Measurements from ENCODE around the gene S100A11.

S100A11 gene

DNA sequence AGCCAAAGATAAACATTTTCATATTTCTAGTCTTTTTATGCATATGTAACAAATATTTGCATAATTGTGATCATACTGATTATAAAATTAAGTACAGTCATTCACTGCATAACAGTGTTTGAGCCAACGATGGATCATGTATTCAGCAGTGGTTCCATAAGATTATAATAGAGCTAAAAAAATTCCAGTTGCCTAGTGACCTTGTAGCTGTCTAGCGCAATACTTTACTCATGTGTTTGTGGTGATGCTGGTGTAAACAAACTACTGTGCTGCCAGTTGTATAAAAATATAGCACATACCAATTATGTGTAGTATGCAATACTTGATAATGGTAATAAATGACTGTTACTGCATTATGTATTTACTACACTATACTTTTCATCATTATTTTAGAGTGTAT is 41.0 kb downstream of the S100A11 start:
- H3K4me3 ChIP-seq (ENCODE audit: low read depth, low read length) = no peak overlapping the region
- TF ChIP-seq, protein P1, sequence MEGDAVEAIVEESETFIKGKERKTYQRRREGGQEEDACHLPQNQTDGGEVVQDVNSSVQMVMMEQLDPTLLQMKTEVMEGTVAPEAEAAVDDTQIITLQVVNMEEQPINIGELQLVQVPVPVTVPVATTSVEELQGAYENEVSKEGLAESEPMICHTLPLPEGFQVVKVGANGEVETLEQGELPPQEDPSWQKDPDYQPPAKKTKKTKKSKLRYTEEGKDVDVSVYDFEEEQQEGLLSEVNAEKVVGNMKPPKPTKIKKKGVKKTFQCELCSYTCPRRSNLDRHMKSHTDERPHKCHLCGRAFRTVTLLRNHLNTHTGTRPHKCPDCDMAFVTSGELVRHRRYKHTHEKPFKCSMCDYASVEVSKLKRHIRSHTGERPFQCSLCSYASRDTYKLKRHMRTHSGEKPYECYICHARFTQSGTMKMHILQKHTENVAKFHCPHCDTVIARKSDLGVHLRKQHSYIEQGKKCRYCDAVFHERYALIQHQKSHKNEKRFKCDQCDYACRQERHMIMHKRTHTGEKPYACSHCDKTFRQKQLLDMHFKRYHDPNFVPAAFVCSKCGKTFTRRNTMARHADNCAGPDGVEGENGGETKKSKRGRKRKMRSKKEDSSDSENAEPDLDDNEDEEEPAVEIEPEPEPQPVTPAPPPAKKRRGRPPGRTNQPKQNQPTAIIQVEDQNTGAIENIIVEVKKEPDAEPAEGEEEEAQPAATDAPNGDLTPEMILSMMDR (conservative IDR thresholded peaks at IDR 0.05; ENCODE audit: low read depth, low read length) = no peak
- DNase-seq (ENCODE audit: low read depth) = no peak

DNA sequence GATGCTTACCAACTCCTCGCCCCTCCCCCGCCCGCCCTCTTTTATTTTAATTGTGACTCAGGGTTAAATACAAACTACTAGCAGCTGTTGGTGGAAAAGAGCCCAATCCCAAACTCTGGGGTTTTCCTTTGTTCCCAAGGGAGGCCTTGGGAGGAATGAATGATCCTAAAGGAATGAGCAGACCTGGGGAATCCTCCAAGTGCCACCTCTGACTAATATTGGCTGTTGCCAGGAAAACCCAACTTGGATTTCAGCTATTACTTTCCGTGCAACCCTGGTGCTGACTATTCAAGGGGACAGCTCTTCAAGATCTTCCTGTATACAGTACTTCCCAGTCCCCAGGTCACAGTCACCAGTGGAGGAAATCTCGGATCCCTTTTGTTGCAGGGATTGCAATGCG is 41.8 kb downstream of the S100A11 start:
- TF ChIP-seq, protein P1 (conservative IDR thresholded peaks at IDR 0.05; ENCODE audit: low read depth, low read length) = no peak
- peak; percentile 48 for DNase-seq (ENCODE audit: low read depth)
- H3K4me3 ChIP-seq (ENCODE audit: low read depth, low read length) = no peak overlapping the region

DNA sequence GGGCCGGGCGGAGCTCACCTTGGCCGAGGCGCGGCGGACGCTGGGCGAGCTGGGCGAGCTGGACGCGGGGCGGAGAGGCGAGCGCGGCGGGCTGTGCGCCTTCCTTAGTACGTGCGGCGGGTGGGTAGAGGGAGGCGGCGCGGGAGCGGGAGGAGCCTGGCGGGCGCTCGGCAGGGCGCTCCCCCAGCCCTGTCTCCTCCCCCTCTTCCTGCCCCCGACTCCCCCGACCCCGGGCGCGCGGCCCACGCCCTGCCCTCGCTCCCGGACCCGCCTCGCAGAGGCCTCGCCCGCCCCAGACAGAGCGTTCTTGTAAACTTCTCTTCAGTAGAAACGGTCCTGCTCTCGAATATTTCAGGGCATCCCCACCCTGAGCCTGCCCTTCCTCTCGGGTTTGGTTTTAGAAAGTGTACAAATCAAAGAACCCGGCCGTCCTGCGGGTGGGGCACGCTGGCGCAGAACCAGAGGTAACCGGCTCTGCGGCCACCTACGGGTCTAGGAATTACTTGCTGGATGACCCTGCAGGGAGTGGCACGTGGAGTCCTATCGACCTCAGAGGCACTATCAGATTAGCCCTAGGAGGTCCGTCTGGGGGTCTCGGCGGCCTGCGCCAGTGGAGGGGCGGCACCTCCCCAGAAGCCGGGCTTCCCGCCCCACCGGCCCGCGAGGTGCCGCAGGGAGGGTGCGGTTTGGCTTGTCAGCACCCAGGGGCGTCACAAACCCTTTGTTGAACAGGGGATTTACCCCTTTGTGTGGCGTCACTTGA is 42.9 kb downstream of the S100A11 start, which contains the start of gene S100A10:
Gene S100A10 (minus strand): TSS at position 126 of the 763 bp plus-strand sequence. CDS start 7,629 bp downstream, outside the sequence.
- peak within 1 kb of the TSS; percentile 81 for H3K4me3 ChIP-seq (ENCODE audit: low read depth, low read length)
- peak; percentile 68 for DNase-seq (ENCODE audit: low read depth)
- TF ChIP-seq, protein P1 (conservative IDR thresholded peaks at IDR 0.05; ENCODE audit: low read depth, low read length) = no peak

DNA sequence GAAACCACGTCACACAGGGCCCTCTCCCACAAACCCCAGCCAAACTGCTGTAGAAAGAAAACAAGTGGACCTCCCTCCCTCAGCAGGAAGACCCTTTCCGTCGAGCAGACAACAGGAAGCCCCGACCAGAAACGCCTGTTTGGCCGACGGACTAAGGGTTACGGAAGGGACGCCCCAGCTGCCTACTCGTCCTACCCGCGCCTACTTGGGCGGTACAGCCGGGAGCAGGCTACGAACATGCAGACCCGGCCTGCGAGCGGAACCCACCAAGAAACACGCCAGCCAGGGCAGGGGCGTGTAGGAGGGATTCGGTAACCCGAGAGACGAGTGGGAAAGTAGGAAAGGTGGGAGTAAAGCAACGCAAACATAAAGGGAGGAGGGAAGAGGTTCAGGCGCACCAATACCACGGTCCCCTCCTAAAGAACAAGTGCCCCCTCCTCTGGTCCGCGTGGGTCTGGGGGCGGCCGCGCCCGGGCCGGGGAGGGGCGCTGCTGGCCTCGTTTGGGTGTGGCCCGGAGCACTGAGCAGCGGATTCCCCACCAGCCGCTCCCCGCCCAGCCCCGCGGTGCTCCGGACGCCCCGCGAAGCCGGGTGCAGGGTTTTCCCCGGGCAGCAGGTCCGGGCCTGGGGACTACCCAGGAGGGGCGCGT is 43.6 kb downstream of the S100A11 start:
- peak overlapping the region; percentile 81 for H3K4me3 ChIP-seq (ENCODE audit: low read depth, low read length)
- DNase-seq (ENCODE audit: low read depth) = no peak
- TF ChIP-seq, protein P1 (conservative IDR thresholded peaks at IDR 0.05; ENCODE audit: low read depth, low read length) = no peak

DNA sequence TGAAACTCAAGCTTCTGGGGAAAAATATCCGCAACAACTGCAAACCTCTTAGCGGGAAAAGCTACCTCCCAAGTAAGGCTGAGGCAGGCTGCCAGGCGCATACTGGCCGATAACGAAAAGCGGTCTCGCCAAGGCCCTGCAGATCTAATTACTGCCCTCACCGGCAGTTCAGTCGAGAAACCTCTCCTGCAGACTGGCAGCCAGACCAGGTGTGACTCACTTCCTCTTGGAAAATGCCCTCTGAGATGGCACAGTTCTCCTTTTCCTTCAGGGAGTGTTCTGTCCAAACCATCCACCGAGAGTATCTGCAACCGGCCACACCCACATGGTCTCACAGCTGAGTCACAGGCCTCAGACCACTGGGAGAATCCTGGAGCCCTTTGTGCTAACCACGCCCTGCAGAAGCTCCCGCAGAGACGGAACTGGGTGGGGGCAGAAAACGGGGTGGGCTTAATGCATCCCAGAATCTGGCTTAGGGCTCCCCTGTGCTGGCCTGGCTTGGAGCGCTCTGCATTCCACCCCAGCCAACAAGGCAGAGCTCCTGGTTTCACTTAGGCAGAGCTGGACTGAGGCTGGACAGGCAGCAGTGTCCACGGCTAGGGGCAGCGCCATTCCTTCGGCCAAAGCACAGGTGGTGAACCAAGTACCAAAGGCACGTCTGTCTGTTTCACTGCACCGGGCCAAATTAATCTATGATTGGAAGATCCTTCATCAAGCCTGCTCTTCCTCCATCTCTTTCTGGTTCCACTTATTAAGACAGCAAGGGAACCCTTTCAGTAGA is 44.3 kb downstream of the S100A11 start:
- peak; percentile 83 for DNase-seq (ENCODE audit: low read depth)
- TF ChIP-seq, protein P1 (conservative IDR thresholded peaks at IDR 0.05; ENCODE audit: low read depth, low read length) = no peak
- H3K4me3 ChIP-seq (ENCODE audit: low read depth, low read length) = peak overlapping the region; percentile 81

DNA sequence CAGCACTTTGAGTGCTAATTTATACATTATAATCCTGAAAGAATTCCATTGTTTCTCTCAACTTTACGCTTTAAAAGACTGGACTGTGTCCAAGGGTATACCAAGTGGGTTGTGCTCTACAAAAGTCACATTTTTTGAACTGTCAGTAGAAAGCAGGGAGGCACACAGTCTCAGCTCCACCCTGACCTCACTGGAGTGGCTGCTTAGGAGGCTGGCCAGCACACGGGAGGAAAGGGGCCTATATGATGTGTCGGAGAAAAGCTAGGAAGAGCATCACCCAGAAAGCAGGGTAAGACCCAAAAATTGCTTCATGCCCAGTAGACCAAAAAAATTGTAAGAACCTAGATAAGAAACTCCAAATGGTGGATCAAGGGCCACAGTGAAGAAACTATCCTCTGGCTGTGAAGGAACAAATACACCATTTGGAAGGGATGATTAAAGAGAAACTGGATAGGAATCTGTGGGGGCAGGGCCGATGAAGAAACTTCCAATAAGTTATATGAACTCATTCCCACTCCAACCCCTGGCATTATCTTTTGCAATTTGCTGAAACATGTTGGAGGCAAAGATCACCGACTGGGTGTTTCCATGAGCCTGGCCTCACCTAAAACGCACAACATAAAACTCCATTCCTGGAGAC is 45.0 kb downstream of the S100A11 start:
- no peak for DNase-seq (ENCODE audit: low read depth)
- TF ChIP-seq, protein P1 (conservative IDR thresholded peaks at IDR 0.05; ENCODE audit: low read depth, low read length) = no peak

More for the DNA sequence above, 45.0 kb downstream of the S100A11 start:
- peak overlapping the region; percentile 81 for H3K4me3 ChIP-seq (ENCODE audit: low read depth, low read length)

Measured in choroid plexus epithelial cell (primary cell).